CD4-positive, alpha-beta T cell (primary cell): ENCODE measurements around the gene THRB. TPM values are rescaled to one million over a fixed set of nuclear protein-coding genes. Genes with fewer than 3 reads are reported as not detected.

Experiments used
- ATAC-seq: fragments of 200-7000 bp; cut with Tn5 transposase; one replicate; pipeline ENCODE4 v1.10.0; 2022; ENCODE audit warnings: mild to moderate bottlenecking; ENCODE audit not compliant: poor library complexity
- CTCF ChIA-PET: fragments of 350-600 bp; sonication (Branson Sonifier 250); formaldehyde crosslinking; loops from one replicate; lab custom pipeline; 2021; ENCODE audit warnings: antibody characterized with exemption, inconsistent platforms; lab: Charles Lee
- POLR2A ChIA-PET: fragments of 350-600 bp; sonication (Branson Sonifier 250); formaldehyde crosslinking; loops from one replicate; lab custom pipeline; 2021; ENCODE audit warnings: antibody characterized with exemption, inconsistent platforms; lab: Charles Lee
- DNase-seq, 14 experiments: peaks; one replicate each; pipeline ENCODE4 v3.0.0-alpha.2; 2013 to 2020; ENCODE audit warnings: mixed read lengths in 2 of 14
- H3K27ac ChIP-seq, 2 donors: one replicate each; pipeline versions ENCODE4 v1.5.1 to v1.7.0; 2013; ENCODE audit warnings: low read length in 2 of 2, low read depth in 1 of 2, mild to moderate bottlenecking in 1 of 2
- H3K27me3 ChIP-seq, 2 experiments: 1 replicate in 1 of 2; 2 replicates in 1 of 2; pipeline versions ENCODE4 v1.6.1 to v1.7.0; 2013; ENCODE audit warnings: low read length in 2 of 2, control low read depth in 1 of 2, mild to moderate bottlenecking in 1 of 2, moderate library complexity in 1 of 2; ENCODE audit not compliant: insufficient read depth in 2 of 2, control insufficient read depth in 1 of 2
- H3K36me3 ChIP-seq: one replicate; pipeline ENCODE4 v1.6.1; 2013; ENCODE audit warnings: low read length, control low read depth; ENCODE audit not compliant: insufficient read depth
- H3K4me1 ChIP-seq: one replicate; pipeline ENCODE4 v1.6.1; 2013; ENCODE audit warnings: low read length, control low read depth; ENCODE audit not compliant: insufficient read depth
- H3K4me3 ChIP-seq: one replicate; pipeline ENCODE4 v1.5.1; 2013; ENCODE audit warnings: mild to moderate bottlenecking, low read length, moderate library complexity
- H3K9me3 ChIP-seq, 2 experiments: 1 replicate in 1 of 2; 2 replicates in 1 of 2; pipeline versions ENCODE4 v1.6.1 to v1.7.0; 2013; ENCODE audit warnings: low read length in 2 of 2, mild to moderate bottlenecking in 2 of 2, control low read depth in 1 of 2, moderate library complexity in 1 of 2; ENCODE audit not compliant: control insufficient read depth in 1 of 2, insufficient read depth in 1 of 2
- H3K27ac Mint-ChIP-seq: one replicate; pipeline ENCODE4 v1.8.0; 2020; ENCODE audit warnings: mixed read lengths
- H3K27me3 Mint-ChIP-seq: one replicate; pipeline ENCODE4 v1.8.0; 2021; ENCODE audit warnings: mixed read lengths
- H3K36me3 Mint-ChIP-seq: one replicate; pipeline ENCODE4 v1.8.0; 2021; ENCODE audit warnings: low read depth, mixed read lengths
- H3K4me1 Mint-ChIP-seq: one replicate; pipeline ENCODE4 v1.8.0; 2021; ENCODE audit warnings: low read depth, mixed read lengths
- H3K4me3 Mint-ChIP-seq: one replicate; pipeline ENCODE4 v1.8.0; 2020; ENCODE audit warnings: mild to moderate bottlenecking, mixed read lengths
- H3K9me3 Mint-ChIP-seq: one replicate; pipeline ENCODE4 v1.8.0; 2020; ENCODE audit warnings: mixed read lengths
- intact Hi-C, 2 experiments: fragments of 100-400 bp; cut with DNase I in 1 of 2; cut with micrococcal nuclease in 1 of 2; formaldehyde crosslinking; loops; one replicate each; pipeline versions ENCODE4 v1.15.1 to v1.9.0; 2023 to 2025; cut with DNase I, micrococcal nuclease
- total RNA-seq, 174 experiments: library from RNA in 2 of 174; stranded (reverse) in 2 of 174; gene quantifications; one replicate each; pipeline ENCODE4 v1.2.3 and lab custom pipeline; 2021 to 2026
- TF ChIP-seq, protein P1 (sequence below): fragments of 200-600 bp; IDR thresholded peaks from one replicate; pipeline ENCODE4 v1.8.0; 2022; ENCODE audit warnings: antibody characterized with exemption, mild to moderate bottlenecking

Gene THRB
- total RNA-seq, 2 experiments from 2014 or later = not detected

DNA sequence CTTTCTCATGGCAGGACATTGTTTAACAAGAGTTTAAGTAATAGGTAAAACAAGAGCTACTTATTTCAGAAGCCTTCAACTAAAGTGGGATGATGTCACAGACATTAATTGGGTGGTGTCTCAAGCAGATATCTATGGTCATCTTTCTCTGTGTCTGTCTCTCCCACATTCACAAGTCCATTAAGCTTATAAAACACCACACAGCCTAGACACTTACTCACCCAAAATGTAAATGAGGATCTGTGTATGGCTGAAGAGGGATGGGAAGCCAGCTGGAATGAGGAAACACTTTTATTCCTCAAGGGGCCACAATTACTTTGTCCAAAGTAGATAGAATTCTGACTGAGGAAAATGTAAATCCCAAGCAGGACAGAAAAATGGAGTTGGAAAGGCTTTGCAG is 183.8 kb downstream of the THRB start:
- Histone ChIP-seq H3K4me3 (no peak overlapping the region), H3K27me3 (no peaks in the 10 kb centered on the region), H3K36me3 (no peaks in the 10 kb centered on the region), H3K4me1 (no peaks in the 10 kb centered on the region), H3K27ac (no peak overlapping the region), H3K9me3 (no peaks in the 10 kb centered on the region)
- TF ChIP-seq, protein P1, sequence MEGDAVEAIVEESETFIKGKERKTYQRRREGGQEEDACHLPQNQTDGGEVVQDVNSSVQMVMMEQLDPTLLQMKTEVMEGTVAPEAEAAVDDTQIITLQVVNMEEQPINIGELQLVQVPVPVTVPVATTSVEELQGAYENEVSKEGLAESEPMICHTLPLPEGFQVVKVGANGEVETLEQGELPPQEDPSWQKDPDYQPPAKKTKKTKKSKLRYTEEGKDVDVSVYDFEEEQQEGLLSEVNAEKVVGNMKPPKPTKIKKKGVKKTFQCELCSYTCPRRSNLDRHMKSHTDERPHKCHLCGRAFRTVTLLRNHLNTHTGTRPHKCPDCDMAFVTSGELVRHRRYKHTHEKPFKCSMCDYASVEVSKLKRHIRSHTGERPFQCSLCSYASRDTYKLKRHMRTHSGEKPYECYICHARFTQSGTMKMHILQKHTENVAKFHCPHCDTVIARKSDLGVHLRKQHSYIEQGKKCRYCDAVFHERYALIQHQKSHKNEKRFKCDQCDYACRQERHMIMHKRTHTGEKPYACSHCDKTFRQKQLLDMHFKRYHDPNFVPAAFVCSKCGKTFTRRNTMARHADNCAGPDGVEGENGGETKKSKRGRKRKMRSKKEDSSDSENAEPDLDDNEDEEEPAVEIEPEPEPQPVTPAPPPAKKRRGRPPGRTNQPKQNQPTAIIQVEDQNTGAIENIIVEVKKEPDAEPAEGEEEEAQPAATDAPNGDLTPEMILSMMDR = no peak
- ChIA-PET POLR2A (no interaction called here), CTCF (no interaction called here)
- Mint-ChIP-seq H3K27ac (no peak overlapping the region), H3K9me3 (no peaks in the 10 kb centered on the region), H3K4me3 (no peak overlapping the region), H3K27me3 (peaks cover 6% of the 10 kb centered on the region), H3K4me1 (no peaks in the 10 kb centered on the region), H3K36me3 (no peaks in the 10 kb centered on the region)
- intact Hi-C loops = no loop called here
- DNase-seq = no peak
- ATAC-seq = no peak

DNA sequence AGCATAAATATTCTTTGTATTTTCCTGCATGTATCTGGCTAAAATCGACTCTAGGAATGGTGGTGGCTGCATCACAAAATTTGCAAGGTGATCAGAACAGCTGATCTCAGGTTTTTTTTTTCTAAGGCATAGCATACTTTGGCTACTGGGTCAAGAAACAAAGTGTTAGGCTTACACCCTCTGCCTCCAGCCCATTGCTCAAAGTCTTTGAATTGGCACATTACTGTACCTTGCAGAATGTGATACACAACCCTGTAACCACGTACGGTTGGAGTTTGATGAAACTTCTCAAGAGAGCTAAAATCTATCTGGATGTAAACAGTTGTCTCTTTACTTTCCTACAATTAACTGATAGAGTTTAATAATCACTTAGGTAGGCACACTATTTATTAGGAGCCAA is 188.1 kb downstream of the THRB start:
- no peak for ATAC-seq
- Mint-ChIP-seq H3K9me3 (no peaks in the 10 kb centered on the region), H3K4me3 (no peak overlapping the region), H3K36me3 (no peaks in the 10 kb centered on the region), H3K27me3 (no peaks in the 10 kb centered on the region), H3K27ac (no peak overlapping the region), H3K4me1 (no peaks in the 10 kb centered on the region)
- Histone ChIP-seq H3K4me3 (no peak overlapping the region), H3K9me3 (no peaks in the 10 kb centered on the region), H3K27ac (no peak overlapping the region), H3K27me3 (no peaks in the 10 kb centered on the region), H3K4me1 (no peaks in the 10 kb centered on the region), H3K36me3 (no peaks in the 10 kb centered on the region)
- no peak for DNase-seq
- intact Hi-C loops = no loop called here
- POLR2A ChIA-PET = no interaction called here
- TF ChIP-seq, protein P1 = no peak
- CTCF ChIA-PET = no interaction called here

DNA sequence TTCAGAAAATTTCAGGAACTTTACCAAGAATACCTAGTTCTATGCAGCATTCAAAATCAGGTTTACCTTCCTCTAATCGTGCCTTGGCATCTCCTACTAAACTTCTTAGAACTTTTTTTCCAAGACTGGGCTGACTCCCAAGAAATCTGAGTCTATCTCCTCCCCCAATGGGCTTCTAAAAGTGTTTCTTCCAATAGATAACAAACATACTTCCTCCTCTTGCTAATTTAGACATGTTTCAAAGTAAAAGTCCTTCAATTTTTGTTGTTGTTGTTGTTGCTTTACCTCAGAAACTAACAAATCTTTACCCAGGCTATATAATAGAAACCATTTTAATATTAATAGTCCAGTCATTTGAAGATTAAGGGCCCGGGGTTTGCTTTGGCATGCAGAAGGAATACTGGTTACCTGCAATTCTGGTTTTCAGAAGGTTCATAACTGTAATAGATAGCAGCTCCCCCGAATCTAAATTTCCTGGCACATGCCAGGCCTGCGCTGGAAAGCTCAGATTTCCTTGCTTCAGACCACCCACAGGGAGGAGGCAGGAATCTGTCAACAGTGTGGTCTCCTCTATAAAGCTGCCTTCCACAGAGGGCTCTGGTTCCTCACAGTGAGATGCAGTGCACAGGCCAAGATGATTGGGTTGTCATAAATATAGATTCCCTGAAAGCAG is 188.7 kb downstream of the THRB start:
- ChIA-PET CTCF (no interaction called here), POLR2A (no interaction called here)
- Histone ChIP-seq H3K27me3 (no peaks in the 10 kb centered on the region), H3K9me3 (no peaks in the 10 kb centered on the region), H3K4me3 (no peak overlapping the region), H3K4me1 (no peaks in the 10 kb centered on the region), H3K36me3 (no peaks in the 10 kb centered on the region), H3K27ac (no peak overlapping the region)
- TF ChIP-seq, protein P1 = no peak
- H3K4me1 Mint-ChIP-seq = no peaks in the 10 kb centered on the region
- no peak overlapping the region for H3K27ac Mint-ChIP-seq
- DNase-seq = no peak
- no peaks in the 10 kb centered on the region for H3K36me3 Mint-ChIP-seq
- H3K4me3 Mint-ChIP-seq = no peak overlapping the region
- no peak for ATAC-seq
- intact Hi-C loops = no loop called here
- no peaks in the 10 kb centered on the region for H3K9me3 Mint-ChIP-seq
- H3K27me3 Mint-ChIP-seq = no peaks in the 10 kb centered on the region
